GM13977 (cell line): ENCODE results near the gene CNTN4.

ENCODE experiments used
- DNase-seq: peaks from one replicate; pipeline ENCODE4 v3.0.0; 2012; ENCODE audit warnings: low spot score
- in situ Hi-C: fragments of 300-500 bp; cut with MboI; formaldehyde crosslinking; loops from one replicate; pipeline ENCODE4 v1.12.0; 2022; ENCODE audit warnings: low sequenced_read_pairs, low pct_unique_long_range_greater_than_20kb, mixed read lengths, inconsistent platforms; ENCODE audit not compliant: unreplicated experiment
- TF ChIP-seq, protein P1 (sequence below): IDR thresholded peaks from 2 replicates; pipeline ENCODE4 v1.5.1; 2012; ENCODE audit warnings: mild to moderate bottlenecking, control low read depth; ENCODE audit not compliant: insufficient read depth; ENCODE audit errors: extremely low read depth, missing control alignments

CNTN4 gene

GRCh38 chr3:2826453-2826852, 727.8 kb downstream of the CNTN4 start:
- TF ChIP-seq, protein P1, sequence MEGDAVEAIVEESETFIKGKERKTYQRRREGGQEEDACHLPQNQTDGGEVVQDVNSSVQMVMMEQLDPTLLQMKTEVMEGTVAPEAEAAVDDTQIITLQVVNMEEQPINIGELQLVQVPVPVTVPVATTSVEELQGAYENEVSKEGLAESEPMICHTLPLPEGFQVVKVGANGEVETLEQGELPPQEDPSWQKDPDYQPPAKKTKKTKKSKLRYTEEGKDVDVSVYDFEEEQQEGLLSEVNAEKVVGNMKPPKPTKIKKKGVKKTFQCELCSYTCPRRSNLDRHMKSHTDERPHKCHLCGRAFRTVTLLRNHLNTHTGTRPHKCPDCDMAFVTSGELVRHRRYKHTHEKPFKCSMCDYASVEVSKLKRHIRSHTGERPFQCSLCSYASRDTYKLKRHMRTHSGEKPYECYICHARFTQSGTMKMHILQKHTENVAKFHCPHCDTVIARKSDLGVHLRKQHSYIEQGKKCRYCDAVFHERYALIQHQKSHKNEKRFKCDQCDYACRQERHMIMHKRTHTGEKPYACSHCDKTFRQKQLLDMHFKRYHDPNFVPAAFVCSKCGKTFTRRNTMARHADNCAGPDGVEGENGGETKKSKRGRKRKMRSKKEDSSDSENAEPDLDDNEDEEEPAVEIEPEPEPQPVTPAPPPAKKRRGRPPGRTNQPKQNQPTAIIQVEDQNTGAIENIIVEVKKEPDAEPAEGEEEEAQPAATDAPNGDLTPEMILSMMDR: no peak
- no peak for DNase-seq
- in situ Hi-C loops: no loop called here

DNA sequence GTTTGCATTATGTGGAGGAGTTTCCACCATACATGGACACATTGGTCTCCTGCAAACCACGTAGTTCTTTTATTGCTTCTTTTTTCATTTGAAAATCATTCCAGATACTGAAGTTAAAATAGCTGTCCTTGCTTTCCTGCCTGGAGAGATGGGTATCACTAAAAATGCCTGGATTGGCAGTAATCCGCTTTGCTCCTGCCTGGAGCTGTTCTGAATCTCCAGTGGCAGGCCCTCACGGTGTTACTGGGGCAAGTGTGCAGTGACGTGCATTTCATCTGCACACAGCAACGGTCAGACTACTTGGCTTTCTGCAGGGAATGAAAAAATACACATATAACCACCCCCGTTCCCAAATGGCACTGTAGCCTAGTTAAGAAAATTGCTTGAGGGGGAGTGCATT, 738.6 kb downstream of the CNTN4 start:
- in situ Hi-C loops: no loop called here
- DNase-seq: no peak
- TF ChIP-seq, protein P1: no peak

DNA sequence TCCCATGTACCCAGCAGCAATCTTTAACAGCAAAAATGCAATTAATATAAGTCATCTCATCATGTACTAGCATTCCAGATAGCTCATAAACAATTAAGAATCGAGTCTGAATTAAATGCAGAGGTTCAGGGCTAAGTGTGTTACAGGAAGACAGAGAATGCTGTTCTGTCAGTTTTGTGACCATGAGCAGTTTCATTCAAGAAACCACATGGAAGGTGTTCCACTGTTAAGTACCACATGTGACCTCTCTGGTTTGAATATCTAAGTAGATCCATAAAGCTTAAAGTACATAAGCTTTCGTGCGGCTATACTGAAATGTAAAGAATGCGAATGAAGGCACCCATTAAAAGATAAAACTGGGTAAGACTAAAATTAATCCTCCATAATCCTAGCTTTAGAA, 739.2 kb downstream of the CNTN4 start:
- in situ Hi-C loops: no loop called here
- TF ChIP-seq, protein P1: no peak

GRCh38 chr3:2838546-2839157, 740.0 kb downstream of the CNTN4 start:
- TF ChIP-seq, protein P1: no peak
- DNase-seq: no peak
- in situ Hi-C loops: no loop called here

More for the DNA sequence above, 739.2 kb downstream of the CNTN4 start:
- DNase-seq: no peak

- TF ChIP-seq, protein P1: no peak
- in situ Hi-C loops: no loop called here
- no peak for DNase-seq
Measured at GRCh38 chr3:2839876-2840275, 741.2 kb downstream of the CNTN4 start.

DNA sequence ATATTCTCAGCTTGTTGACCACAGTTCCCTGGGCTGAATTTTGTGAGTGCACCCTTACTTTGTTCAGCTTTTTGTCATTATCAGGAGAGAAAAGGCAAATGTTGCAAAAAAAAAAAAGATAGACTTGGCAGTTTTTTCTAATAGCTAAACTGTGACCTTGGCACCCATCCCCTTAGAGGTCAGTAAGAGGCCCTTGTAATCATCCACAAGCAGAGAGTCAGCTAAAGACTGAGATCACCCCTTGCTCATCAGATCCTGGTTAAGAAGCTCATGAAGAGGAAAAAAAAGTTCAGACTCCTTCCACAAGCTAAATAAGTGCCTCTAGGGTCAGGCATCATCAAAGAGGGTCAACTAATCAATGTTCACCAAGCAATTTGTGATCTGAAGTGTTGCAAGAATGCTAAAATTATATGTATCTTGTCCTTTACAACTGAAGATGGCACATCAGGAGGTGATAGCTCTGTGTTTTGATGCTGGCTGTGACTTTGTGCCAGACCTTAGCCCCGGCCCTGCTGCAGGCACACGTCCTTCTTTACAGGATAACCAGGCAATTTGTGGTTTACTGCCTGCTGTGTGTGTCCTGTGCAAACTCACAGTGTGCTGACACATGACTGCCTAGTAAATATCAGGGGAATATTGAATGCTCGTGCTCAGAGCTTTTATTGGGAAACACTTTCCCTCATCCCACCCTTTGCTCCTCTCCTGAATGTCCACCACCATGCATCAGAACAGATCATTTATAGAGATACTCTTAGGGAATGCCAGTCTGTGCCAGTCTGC, 748.6 kb downstream of the CNTN4 start:
- in situ Hi-C loops: no loop called here
- TF ChIP-seq, protein P1: no peak
- no peak for DNase-seq
